ENCODE data around the gene DNAJB12.
A peak's percentile ranks its signal among the peaks of the same experiment; 100 is the strongest.

DNA sequence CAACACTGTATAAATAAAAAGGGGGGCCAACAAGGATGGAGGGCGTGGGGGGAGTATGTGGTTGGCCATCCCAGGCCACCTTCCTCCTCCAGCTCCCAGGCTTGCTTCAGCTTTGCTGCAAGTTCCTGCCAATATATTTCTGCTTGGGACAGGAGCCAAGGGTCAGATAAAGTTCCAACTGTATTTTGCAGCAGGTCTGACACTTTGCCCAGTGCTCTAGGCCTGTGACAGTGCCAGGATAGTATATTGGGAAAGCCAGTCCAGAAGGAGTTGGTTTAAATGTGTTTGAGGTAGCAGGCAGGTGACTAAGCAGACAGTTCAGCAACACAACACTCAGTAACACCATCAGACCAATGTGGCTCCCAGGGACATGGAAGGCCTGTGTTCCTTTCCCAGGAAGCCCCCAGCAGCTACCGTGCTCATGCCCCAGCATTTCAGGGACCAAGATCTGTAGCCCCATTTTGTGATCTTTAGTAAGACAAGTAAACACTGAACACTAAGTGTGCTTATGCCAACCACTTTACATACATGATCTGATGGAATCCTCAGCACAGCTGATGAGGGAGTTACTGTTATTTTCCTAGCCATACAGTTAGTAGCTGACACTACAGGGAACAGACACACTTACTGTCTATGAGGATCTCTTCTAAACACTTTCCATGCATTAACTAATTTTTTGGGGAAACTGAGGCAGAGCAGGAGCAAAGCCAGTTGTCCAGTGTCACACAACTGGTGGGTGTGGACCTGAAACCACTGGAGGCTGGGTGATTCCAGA, 38.9 kb downstream of the DNAJB12 start:
- TF ChIP-seq, protein P1, sequence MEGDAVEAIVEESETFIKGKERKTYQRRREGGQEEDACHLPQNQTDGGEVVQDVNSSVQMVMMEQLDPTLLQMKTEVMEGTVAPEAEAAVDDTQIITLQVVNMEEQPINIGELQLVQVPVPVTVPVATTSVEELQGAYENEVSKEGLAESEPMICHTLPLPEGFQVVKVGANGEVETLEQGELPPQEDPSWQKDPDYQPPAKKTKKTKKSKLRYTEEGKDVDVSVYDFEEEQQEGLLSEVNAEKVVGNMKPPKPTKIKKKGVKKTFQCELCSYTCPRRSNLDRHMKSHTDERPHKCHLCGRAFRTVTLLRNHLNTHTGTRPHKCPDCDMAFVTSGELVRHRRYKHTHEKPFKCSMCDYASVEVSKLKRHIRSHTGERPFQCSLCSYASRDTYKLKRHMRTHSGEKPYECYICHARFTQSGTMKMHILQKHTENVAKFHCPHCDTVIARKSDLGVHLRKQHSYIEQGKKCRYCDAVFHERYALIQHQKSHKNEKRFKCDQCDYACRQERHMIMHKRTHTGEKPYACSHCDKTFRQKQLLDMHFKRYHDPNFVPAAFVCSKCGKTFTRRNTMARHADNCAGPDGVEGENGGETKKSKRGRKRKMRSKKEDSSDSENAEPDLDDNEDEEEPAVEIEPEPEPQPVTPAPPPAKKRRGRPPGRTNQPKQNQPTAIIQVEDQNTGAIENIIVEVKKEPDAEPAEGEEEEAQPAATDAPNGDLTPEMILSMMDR (IDR thresholded peaks at IDR 0.05): no peak
- peak; percentile 75 for TF ChIP-seq POLR2A (IDR thresholded peaks at IDR 0.05)
